AG04450 (cell line): Measurements from ENCODE around the gene SNRPF. TPM values are rescaled to one million over a fixed set of nuclear protein-coding genes. Genes with fewer than 3 reads are reported as not detected.

Source experiments
- CTCF ChIA-PET: fragments of 300-600, 350-600 bp; formaldehyde crosslinking; extraction: SDS; loops from one replicate; lab custom pipeline; 2022; ENCODE audit warnings: antibody characterized with exemption, inconsistent platforms; lab: Charles Lee
- POLR2A ChIA-PET: fragments of 350-600 bp; formaldehyde crosslinking; extraction: SDS; loops from one replicate; lab custom pipeline; 2021; ENCODE audit warnings: antibody characterized with exemption, inconsistent platforms; lab: Yijun Ruan, JAX
- DNase-seq: peaks from one replicate; pipeline ENCODE4 v3.0.0-alpha.2; 2011; ENCODE audit warnings: low read depth, low spot score
- H3K27ac ChIP-seq: one replicate; pipeline ENCODE4 v1.5.1; 2012; ENCODE audit warnings: low read depth, low read length, control low read depth
- H3K27me3 ChIP-seq: one replicate; pipeline ENCODE4 v1.6.0; 2012; ENCODE audit warnings: low read length; ENCODE audit not compliant: control insufficient read depth, insufficient read depth
- H3K4me3 ChIP-seq: 2 replicates; pipeline ENCODE4 v1.5.1; 2011; ENCODE audit warnings: mild to moderate bottlenecking, low read depth, low read length, control low read depth
- H3K9me3 ChIP-seq: 2 replicates; pipeline ENCODE4 v1.5.1; 2012; ENCODE audit warnings: low read length; ENCODE audit not compliant: control insufficient read depth, insufficient read depth
- CTCF ChIP-seq: IDR thresholded peaks from 2 replicates; pipeline ENCODE4 v1.5.1; 2011; ENCODE audit warnings: low read depth, low read length, control low read depth, inconsistent platforms
- polyA plus RNA-seq: library from polyadenylated mRNA; depleted of rRNA; stranded (reverse); fragments of >200 nt; gene quantifications from 2 replicates; pipeline ENCODE4 v1.2.3, GENCODE V29; 2011

Gene SNRPF
- polyA plus RNA-seq, 1 experiment, result 21.4 TPM

- H3K27me3 ChIP-seq, result peaks cover 5% of the 10 kb centered on the region
- H3K4me3 ChIP-seq, result no peak overlapping the region
- peak; percentile 65 for TF ChIP-seq CTCF
- peak; percentile 23 for DNase-seq
- CTCF ChIA-PET, result interaction anchor here (0.5 to 1.0 kb wide), 5 partner anchors 11 to 267 kb away, joined by 3 to 6 read pairs (median 3); no protein-coding TSS in a partner anchor
- no peaks in the 10 kb centered on the region for H3K9me3 ChIP-seq
- H3K27ac ChIP-seq, result no peak overlapping the region
- POLR2A ChIA-PET, result no interaction called here
Observed at GRCh38 chr12:95820096-95820703, 38.6 kb upstream of the SNRPF start.

GRCh38 chr12:95829395-95829794, 29.4 kb upstream of the SNRPF start:
- POLR2A ChIA-PET, result no interaction called here
- H3K9me3 ChIP-seq, result no peaks in the 10 kb centered on the region
- no peak for DNase-seq
- CTCF ChIA-PET, result interaction anchor here (1.1 to 1.7 kb wide), 2 partner anchors 19 to 254 kb away, joined by 3 to 4 read pairs; no protein-coding TSS in a partner anchor
- no peak for TF ChIP-seq CTCF
- H3K27me3 ChIP-seq, result no peaks in the 10 kb centered on the region
- no peak overlapping the region for H3K27ac ChIP-seq
- no peak overlapping the region for H3K4me3 ChIP-seq

- no peak for TF ChIP-seq CTCF
- DNase-seq, result no peak
- Histone ChIP-seq H3K4me3 (no peak overlapping the region), H3K9me3 (no peaks in the 10 kb centered on the region), H3K27ac (no peak overlapping the region), H3K27me3 (no peaks in the 10 kb centered on the region)
- ChIA-PET CTCF (no interaction called here), POLR2A (no interaction called here)
Observed at GRCh38 chr12:95830335-95831089, 28.2 kb upstream of the SNRPF start.

- DNase-seq, result no peak
- H3K27me3 ChIP-seq, result no peaks in the 10 kb centered on the region
- H3K9me3 ChIP-seq, result no peaks in the 10 kb centered on the region
- POLR2A ChIA-PET, result no interaction called here
- no peak overlapping the region for H3K4me3 ChIP-seq
- CTCF ChIA-PET, result interaction anchor here (1.5 kb wide), 1 partner anchor 14 kb away, joined by 8 read pairs; no protein-coding TSS in a partner anchor
- no peak overlapping the region for H3K27ac ChIP-seq
- TF ChIP-seq CTCF, result no peak
Observed at GRCh38 chr12:95834572-95834971, 24.2 kb upstream of the SNRPF start.

GRCh38 chr12:95836185-95836609, 22.6 kb upstream of the SNRPF start:
- Histone ChIP-seq H3K27me3 (no peaks in the 10 kb centered on the region), H3K27ac (peak overlapping the region; percentile 4), H3K9me3 (no peaks in the 10 kb centered on the region), H3K4me3 (no peak overlapping the region; the same call in 1 of the 2 replicates)
- TF ChIP-seq CTCF, result no peak
- DNase-seq, result no peak
- CTCF ChIA-PET, result interaction anchor here (0.7 to 0.9 kb wide), 4 partner anchors 12 to 265 kb away, joined by 3 to 4 read pairs (median 3); no protein-coding TSS in a partner anchor
- POLR2A ChIA-PET, result no interaction called here
